HG03469 (cell line): ENCODE measurements around the gene SH3RF3.
"Not testable (repeated sequence)": the region's sequence is repeated elsewhere in the genome, so short reads cannot be mapped to it uniquely, and the experiment has no call there.

Source experiments
- ATAC-seq: cut with Tn5 transposase; IDR thresholded peaks from one replicate; pipeline ENCODE4 v1.9.1; 2021; ENCODE audit warnings: mild to moderate bottlenecking, moderate library complexity, moderate number of reproducible peaks; ENCODE audit not compliant: unreplicated experiment

SH3RF3 gene

DNA sequence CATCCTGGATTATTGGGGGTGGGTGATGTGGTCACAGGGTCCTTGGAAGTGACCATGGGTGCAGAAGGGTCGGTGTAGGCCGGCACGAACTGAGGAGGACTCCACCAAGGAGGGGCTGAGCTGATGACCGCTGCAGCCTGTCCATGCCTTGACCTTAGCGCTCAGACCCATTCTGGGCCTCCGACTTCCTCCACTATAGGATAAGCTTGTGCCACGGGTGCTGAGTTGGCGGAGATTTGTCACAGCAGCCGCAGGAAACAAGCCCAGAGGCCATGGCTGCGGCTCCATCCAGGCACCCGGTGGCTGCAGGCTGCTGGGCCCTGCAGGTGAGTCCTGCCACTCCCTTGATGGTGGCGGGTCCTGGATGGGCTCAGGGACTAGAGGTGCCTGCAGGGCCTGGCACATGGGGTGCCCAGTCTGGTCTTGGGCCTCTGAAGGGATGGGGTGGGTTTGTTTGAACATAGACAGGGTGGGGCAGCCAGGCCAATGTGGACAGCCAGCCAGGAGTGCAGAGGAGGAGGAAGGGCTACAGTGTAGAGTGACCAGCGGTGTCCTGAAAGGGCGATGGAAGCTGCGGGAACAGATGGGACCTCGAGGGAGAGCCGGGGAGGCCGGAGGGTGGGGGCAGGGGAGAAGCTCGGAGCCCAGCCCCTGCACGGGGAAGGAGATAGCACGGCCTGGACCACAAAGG lies 400.0 kb downstream of the SH3RF3 start:
- no peak for ATAC-seq

DNA sequence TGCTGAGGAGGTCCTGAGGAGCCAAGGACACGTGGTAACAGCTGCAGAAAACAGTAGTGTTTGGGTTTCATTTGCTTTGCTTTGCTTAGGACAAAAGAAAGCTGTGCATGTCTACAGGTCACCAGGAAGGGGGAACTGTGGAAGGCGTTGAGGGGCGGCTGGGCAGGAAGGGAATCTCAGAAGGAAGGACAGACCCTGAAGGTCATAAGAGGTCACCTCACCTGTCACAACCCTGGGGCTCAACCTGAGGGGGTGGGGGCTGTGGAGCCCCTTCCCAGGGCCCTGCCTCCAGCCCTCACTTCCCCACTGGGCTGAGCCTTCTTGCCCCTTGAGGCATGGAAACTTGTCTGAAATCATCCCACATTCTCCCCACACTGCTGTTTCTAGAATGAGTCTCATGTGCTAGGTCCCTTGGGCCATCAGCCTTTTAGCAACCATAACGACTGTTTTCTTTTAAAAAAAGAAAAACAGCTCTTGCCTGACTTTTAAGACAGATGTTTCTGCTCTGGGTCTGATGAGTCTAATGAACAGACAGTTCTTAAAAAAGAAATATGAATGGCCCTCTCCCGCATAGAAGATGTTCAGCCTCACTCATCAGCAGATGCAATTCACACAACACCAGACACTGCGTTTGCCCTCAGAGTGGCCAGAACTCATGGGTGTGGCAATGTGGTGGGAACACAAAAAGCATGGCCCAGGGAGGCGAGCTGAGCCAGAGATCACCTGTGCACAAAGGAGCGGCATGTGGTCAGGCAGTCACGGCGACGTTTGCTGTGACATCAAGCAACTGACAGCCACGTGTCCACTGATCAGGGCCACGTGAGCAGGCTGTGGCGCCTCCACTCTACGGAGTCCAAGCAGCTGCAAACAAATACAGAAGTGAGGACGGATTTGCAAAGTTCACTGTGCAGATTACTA lies 400.8 kb downstream of the SH3RF3 start:
- ATAC-seq: no peak

DNA sequence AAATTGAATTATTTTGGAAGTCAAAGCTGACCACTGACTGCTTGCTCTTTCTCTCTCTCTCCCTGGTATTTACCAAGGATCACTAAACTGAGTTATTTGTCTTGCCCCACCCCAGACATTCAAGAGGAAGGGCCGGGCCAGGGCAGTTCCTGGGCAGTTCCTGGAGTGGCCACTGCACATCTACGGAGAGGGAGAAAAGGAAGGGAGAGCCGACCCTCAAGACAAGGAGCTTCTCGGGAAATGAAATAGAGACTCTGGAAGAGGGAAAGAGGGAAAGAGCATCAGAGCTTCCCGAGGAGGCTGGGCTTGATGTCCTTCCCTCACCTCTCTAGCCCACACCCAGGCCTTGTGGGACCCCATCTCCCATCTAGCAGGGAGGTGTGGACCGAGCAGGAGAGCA lies 401.7 kb downstream of the SH3RF3 start:
- no peak for ATAC-seq

DNA sequence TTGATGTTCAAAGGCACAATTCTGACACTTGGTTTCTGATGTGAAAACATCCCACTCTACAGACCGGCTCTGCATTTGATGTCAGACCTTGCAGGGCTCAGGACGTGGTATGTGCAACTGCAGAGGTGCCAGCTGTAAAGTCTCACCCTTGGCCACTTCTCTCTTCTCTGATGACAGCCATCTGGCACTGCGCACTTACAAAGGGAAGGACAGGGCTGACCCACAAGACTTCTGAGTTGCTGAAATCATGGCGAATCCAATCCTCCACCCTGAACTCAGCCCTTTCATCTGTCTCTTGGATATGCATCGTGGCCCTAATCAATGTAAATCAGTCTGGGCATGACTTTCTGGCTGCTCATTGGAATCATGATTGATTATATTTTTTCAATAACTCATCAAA lies 402.2 kb downstream of the SH3RF3 start:
- ATAC-seq: no peak

DNA sequence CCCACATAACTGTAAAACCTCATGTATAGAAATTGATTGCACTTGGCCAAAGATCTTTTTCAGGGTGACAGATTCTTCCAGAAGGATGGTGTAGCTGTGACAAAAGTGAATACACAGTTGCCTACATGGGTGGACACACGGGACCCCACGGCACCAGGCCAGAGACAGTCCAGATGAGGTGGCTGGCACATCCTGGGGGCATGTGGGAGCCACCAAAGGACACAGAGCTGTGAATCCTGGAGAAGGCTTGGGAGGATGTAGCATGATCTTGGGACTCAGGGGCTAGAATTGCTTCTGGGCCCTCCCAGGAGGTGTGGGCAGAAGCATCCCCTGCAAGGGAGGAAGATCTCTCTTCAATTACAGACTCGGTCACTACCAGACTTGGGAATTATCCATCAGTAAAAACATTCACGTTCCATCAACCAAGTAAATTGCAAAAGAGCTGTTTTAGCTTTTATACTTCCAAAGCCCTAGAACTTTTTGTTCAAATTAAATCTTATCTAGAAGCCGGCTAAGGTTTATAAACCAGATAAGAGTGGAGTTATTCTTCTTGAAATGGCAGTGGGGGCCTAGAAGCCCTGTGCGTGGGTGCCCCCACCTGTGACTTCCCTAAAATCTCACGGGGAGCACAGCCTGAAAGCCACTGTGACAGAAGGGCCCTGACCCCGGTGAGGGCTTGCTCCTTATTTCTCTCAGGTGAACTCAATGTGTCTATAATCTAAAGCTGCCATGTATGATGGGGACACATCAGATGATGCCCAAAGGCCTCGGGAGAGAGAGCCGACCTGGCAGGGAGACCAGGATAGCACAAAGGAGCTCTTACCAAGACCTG lies 403.1 kb downstream of the SH3RF3 start:
- ATAC-seq: no peak

DNA sequence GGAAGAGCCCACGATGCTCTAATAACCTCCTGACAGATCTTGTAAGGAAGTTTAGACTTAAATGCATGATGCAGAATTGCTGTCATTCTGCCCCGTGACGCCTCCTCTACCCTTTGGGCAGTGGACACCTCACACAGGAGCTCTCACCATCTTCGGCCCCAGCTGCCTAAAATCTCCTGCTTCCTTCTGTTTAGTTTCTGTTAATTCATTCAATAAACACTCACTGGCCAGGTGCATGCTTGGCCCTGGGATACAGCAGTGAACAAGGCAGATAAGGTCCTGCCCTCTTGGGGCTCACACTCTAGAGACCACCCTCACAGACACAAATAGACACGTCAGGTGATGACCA lies 403.7 kb downstream of the SH3RF3 start:
- no peak for ATAC-seq

DNA sequence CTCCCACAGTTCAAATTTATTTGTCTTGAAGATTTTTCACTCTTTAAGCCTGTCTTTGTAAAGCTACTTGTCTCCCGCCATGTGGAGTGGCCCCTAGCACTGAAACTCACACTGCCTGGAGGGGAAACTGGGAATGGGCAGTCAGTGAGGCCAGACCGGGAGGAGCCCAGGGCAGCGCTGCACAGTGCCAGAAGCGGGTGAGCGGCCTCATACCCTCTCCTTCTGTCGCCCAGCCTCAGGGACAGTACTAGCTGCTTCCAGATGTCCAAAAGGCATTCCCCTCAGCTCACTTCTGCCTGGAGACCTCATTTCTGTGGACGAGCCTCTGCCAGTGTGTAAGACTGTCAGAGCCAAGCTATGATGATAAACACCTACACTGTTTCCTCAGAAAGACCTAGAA lies 404.8 kb downstream of the SH3RF3 start:
- ATAC-seq: no peak

DNA sequence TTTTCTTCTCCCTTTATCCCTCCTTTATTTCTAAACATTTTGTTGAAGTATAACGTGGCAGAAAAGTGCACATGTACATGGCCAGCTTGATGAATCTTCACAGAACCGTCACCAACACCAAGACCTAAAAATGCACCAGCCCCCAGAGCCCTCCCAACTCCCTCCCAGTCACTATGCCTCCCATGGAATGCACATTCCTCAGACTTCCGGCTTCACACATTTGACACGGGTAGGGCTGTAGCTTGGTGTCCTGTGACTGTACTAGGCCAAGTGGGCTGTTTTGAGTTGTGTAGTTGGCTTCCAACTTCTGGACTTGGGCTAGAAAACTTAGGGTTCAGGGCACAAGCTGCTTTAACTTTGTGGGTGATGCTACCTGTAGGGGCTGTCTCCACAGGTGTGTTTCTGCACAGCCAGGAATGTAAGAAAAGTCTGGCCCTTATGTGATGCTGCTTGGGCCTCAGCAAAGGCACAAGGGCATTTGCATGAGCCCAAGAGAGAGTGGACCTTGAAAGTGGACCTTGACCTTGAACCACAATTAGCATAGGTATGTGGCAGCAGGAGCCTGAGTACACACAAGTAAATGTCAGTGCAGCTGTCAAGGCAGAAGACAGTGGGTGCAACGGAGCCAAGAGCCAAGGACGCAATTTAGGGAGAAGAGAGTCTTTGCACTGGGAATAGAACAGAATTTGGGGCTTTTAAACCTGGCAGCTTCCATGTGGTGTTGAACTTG lies 406.4 kb downstream of the SH3RF3 start:
- ATAC-seq: no peak

DNA sequence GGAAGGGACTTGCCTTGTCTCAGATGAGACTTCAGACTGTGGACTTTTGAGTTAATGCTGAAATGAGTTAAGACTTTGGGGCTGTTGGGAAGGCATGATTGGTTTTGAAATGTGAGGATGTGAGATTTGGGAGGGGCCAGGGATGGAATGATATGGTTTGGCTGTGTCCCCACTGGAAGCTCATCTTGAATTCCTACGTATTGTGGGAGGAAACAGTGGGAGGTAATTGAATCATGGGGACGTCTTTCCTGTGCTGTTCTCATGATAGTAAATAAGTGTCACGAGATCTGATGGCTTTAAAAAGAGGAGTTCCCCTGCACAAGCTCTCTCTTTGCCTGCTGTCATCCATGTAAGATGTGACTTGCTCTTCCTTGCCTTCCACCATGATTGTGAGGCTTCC lies 407.6 kb downstream of the SH3RF3 start:
- ATAC-seq: not testable (repeated sequence)

DNA sequence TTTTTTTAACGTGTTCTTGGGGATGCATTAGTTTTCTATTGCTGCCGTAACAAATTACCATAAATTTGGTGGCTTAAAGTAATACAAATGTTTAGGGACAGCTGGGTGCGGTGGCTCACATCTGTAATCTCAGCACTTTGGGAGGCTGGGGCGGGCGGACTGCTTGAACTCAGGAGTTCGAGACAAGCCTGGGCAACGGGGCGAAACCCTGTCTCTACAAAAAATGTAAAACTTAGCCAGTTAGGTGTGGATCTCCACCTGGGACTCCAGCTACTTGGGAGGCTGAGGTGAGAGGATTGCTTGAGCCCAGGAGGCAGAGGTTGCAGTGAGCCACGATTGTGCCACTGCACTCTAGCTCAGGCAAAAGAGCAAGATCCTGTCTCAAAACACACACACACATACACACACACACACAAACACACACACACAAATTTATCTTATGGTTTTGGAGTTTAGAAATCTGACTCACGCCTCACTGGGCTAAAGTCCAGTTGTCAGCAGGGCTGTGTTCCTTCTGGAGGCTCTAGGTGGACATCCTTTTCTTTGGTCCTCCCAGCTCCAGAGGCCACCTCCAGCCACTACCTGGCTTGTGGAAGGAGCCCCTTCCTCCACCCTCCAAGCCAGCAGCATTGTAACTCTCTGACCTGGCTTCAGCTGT lies 408.7 kb downstream of the SH3RF3 start:
- no peak for ATAC-seq

DNA sequence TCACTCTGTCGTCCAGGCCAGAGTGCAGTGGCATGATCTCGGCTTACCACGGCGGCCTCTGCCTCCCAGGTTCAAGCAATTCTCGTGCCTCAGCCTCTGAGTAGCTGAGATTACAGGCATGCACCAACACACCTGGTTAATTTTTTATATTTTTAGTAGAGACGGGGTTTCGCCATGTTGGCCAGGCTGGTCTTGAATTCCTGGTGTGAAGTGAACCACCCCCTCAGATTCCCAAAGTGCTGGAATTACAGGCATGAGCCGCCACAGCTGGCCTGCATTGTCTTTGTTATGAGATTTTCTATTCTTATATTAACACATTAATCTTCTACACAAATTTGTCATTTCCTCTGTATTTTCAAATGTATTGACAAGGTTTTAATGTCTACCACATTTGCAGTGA lies 409.5 kb downstream of the SH3RF3 start:
- ATAC-seq: no peak

DNA sequence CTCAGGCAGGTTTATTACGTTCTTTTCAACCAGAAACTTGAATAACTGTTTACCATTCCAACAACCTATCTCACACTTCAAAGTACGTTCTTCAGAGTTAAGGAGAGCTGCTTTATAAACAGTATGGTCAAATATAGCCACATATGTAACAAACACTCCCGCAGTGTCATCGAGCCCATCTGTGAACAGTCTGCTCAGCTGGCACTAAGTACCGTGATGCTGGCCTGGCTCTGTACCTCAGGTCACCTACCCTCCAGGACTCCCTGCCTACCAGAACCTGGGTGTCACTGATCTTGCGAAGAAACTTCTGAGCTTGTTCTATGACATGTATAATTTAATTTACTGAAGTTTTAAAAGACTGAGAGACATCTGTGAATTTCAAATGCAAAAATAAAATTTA lies 413.4 kb downstream of the SH3RF3 start:
- ATAC-seq: no peak

DNA sequence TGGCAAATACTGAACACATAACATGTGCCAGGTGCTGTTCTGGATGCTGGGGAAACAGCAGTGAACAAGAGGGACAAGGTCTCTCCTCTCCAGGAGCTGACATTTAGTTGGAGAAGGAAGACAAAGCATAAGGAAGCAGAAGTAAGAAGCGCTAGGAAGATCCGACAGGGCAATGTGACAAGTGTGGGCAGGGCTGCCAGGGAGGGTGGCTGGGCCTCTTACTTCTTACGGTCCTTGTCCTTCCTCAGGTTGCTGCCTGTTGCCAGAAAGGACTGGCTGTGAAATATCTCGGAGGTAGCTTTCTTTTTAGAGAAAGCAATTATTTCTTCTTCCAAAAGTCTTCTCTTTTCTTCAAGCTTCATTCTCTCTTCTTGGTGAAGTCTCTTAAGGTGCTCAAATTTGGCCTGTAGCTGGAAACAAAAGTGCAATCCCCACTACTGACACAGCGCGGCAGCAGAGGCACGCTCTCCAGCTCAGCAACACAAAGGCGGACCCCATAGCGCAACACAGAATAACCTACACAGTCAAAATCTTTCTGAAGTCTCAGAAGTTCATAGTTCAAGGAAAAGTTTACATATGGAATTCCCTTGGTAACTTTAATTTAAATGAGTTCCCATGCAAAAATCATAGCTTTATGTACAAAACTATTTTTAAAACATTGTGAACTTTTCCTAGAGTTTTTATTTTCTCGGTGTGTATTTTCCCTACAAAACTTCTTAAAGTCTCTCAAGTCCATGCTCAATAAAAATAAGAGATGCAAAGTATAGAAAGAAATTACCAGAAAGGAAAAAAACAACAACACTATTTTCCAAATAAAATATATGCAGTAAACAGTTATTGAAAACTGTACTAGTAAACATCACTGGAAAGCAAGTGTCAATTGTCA lies 417.1 kb downstream of the SH3RF3 start:
- peak; percentile 63 for ATAC-seq

DNA sequence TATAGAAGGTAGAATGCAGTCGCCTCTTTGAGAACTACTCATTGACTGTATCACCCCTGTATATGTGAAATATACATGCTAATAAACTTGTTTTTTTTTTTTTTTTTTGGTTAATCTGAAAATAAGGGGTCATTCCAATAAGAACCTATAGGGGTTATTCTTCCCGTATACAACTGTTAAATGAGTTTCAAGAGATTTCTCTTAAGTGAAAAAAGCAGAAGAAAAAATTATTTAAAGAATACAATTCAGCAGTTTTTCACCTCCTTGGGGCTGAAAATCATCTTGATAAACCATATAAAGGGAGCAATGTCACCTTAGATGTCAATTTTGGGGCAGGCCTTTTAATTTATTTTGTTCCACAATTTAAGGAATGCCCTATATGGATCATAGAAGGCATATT lies 418.3 kb downstream of the SH3RF3 start:
- no peak for ATAC-seq

DNA sequence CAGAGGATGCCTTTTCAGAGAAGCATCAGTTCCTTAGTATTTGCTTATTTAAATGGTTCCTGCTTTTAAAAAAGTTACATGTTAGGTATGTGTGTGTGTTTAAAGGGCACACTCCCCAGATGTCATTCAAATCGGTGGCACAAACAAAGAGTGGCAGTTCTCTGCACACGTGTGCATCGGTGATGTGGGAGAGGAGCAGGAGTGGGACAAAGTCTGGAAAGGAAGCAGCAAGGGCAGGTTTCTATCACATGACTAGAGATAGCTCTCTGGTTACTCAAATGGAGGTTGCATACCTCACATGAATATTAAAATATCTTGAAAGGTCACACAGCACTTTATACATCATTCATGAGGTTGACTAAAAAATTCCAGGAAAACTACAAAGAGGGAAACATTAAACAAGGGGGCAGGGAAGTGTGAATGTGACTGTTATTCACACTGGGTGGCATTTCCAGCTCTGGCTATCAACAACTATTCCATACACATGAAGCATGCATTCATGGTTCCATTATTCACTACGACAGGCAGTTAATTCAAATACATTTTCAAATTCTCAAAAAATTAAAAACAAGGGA lies 420.1 kb downstream of the SH3RF3 start:
- ATAC-seq: no peak
